GM12878 (cell line): ENCODE measurements around the gene MSX2. TPM values are rescaled to one million over a fixed set of nuclear protein-coding genes. Genes with fewer than 3 reads are reported as not detected.

Experiments used
- ATAC-seq: fragments of 200-7000 bp; cut with Tn5 transposase; 3 replicates; pipeline ENCODE4 v1.9.1; 2020; ENCODE audit warnings: mild to moderate bottlenecking, moderate library complexity
- Bru-seq: library from RNA; stranded (reverse); fragments of 400-500 nt; gene quantifications from one replicate; lab custom pipeline; 2021; lab: Mats Ljungman, UMichigan
- BruChase-seq, 2 experiments: library from RNA; stranded (reverse); fragments of 400-500 nt; gene quantifications; one replicate each; lab custom pipeline; 2021; lab: Mats Ljungman, UMichigan
- BruUV-seq: library from RNA; stranded (reverse); fragments of 400-500 nt; replicated peaks from 2 replicates; lab custom pipeline; 2021; lab: Mats Ljungman, UMichigan
- CTCF ChIA-PET: fragments of 300-600 bp; sonication (Branson Sonifier 250); formaldehyde crosslinking; extraction: SDS; loops from one replicate; lab custom pipeline; 2021; ENCODE audit warnings: inconsistent platforms; lab: Yijun Ruan, JAX
- POLR2A ChIA-PET: fragments of 350-600 bp; formaldehyde crosslinking; extraction: SDS; loops from one replicate; lab custom pipeline; 2021; ENCODE audit warnings: inconsistent platforms; lab: Charles Lee
- RAD21 ChIA-PET: fragments of 300-600 bp; sonication (Branson Sonifier 250); formaldehyde crosslinking; loops from one replicate; lab custom pipeline; 2023; ENCODE audit warnings: antibody characterized with exemption; ENCODE audit not compliant: unreplicated experiment; lab: Charles Lee
- SMC1A ChIA-PET: fragments of 300-600 bp; sonication (Branson Sonifier 250); formaldehyde crosslinking; loops from one replicate; lab custom pipeline; 2023; ENCODE audit not compliant: unreplicated experiment, uncharacterized antibody; lab: Charles Lee
- DNase-seq: peaks from one replicate; pipeline ENCODE4 v3.0.0-alpha.2; 2011; ENCODE audit warnings: low read depth, low spot score
- FAIRE-seq: peaks from 3 replicates; lab custom pipeline; 2011; peaks lifted over from hg19 to GRCh38; lab: Jason Lieb, UNC
- H2AFZ ChIP-seq: 2 replicates; pipeline ENCODE4 v1.6.0; 2011; ENCODE audit warnings: low read depth, low read length, control low read depth; ENCODE audit not compliant: control insufficient read depth
- H3K27ac ChIP-seq: 2 replicates; pipeline ENCODE4 v1.5.1; 2011; ENCODE audit warnings: control low read depth; ENCODE audit not compliant: control insufficient read depth, insufficient read depth
- H3K27me3 ChIP-seq, 2 experiments: replicated peaks in 1 of 2; 2 replicates each; pipeline versions ENCODE4 v1.6.0 to v1.6.1; 2011; ENCODE audit warnings: low read length in 1 of 2; ENCODE audit not compliant: control insufficient read depth in 2 of 2, insufficient read depth in 2 of 2
- H3K36me3 ChIP-seq, 2 experiments: 2 replicates each; pipeline ENCODE4 v1.5.1; 2011; ENCODE audit warnings: low read length in 1 of 2; ENCODE audit not compliant: control insufficient read depth in 2 of 2, insufficient read depth in 2 of 2
- H3K4me1 ChIP-seq: 2 replicates; pipeline ENCODE4 v1.6.1; 2011; ENCODE audit warnings: mild to moderate bottlenecking, low read length, moderate library complexity, mixed read lengths; ENCODE audit not compliant: control insufficient read depth, insufficient read depth
- H3K4me2 ChIP-seq: 2 replicates; pipeline ENCODE4 v1.6.0; 2011; ENCODE audit warnings: control low read depth; ENCODE audit not compliant: control insufficient read depth, insufficient read depth
- H3K4me3 ChIP-seq: fragments of 200-600 bp; sonication (generic); 2 replicates; pipeline ENCODE4 v1.5.1; 2016
- H3K79me2 ChIP-seq: 2 replicates; pipeline ENCODE4 v1.6.0; 2011; ENCODE audit warnings: low read length; ENCODE audit not compliant: control insufficient read depth, insufficient read depth
- H3K9ac ChIP-seq: 2 replicates; pipeline ENCODE4 v1.8.0; 2011; ENCODE audit warnings: low read length, control low read depth, mixed read lengths; ENCODE audit not compliant: control insufficient read depth, insufficient read depth
- H3K9me3 ChIP-seq: replicated peaks from 3 replicates; pipeline ENCODE4 v1.5.1; 2011; ENCODE audit warnings: mild to moderate bottlenecking, low read length; ENCODE audit not compliant: control insufficient read depth, insufficient read depth
- H4K20me1 ChIP-seq: 2 replicates; pipeline ENCODE4 v1.6.0; 2011; ENCODE audit not compliant: control insufficient read depth, insufficient read depth
- FOS ChIP-seq: IDR thresholded peaks from 3 replicates; pipeline ENCODE4 v1.6.1; 2011; ENCODE audit warnings: borderline replicate concordance; ENCODE audit not compliant: insufficient read length; ENCODE audit errors: extremely low read depth
- GATAD2B ChIP-seq: fragments of 450-650 bp; conservative IDR thresholded peaks from 2 replicates; pipeline ENCODE4 v1.6.1; 2017; ENCODE audit warnings: low read depth, mild to moderate bottlenecking, moderate library complexity
- KLF5 ChIP-seq: fragments of 450-650 bp; IDR thresholded peaks from 2 replicates; pipeline ENCODE4 v1.6.1; 2014; ENCODE audit warnings: mild to moderate bottlenecking; ENCODE audit not compliant: partially characterized antibody
- MTA3 ChIP-seq: IDR thresholded peaks from 2 replicates; pipeline ENCODE4 v1.6.1; 2012; ENCODE audit warnings: low read length, inconsistent platforms, borderline replicate concordance
- MYC ChIP-seq: IDR thresholded peaks from 2 replicates; pipeline ENCODE4 v1.6.1; 2011; ENCODE audit warnings: mild to moderate bottlenecking, low read length, moderate library complexity, inconsistent platforms; ENCODE audit not compliant: insufficient read depth, insufficient replicate concordance, insufficient read length, severe bottlenecking
- NFYB ChIP-seq: IDR thresholded peaks from 2 replicates; pipeline ENCODE4 v1.6.1; 2011; ENCODE audit warnings: low read depth, mild to moderate bottlenecking, low read length, improper control_type of control experiment, moderate library complexity; ENCODE audit not compliant: insufficient read depth
- SP1 ChIP-seq: IDR thresholded peaks from one replicate; pipeline ENCODE4 v1.6.1; 2011; ENCODE audit warnings: low read depth, low read length
- SUPT20H ChIP-seq: IDR thresholded peaks from 2 replicates; pipeline ENCODE4 v1.6.1; 2011; ENCODE audit warnings: low read depth, mild to moderate bottlenecking, low read length, moderate library complexity, borderline replicate concordance; ENCODE audit not compliant: control insufficient read depth
- TAF1 ChIP-seq: IDR thresholded peaks from 2 replicates; pipeline ENCODE4 v1.6.1; 2011; ENCODE audit warnings: mild to moderate bottlenecking, low read depth, low read length, borderline replicate concordance
- TBL1XR1 ChIP-seq: IDR thresholded peaks from 2 replicates; pipeline ENCODE4 v1.6.1; 2012; ENCODE audit warnings: low read depth, low read length, improper control_type of control experiment
- ZBTB4 ChIP-seq: fragments of 450-650 bp; formaldehyde crosslinking; IDR thresholded peaks from 2 replicates; pipeline ENCODE4 v1.4.0; 2022; ENCODE audit warnings: mild to moderate bottlenecking, moderate library complexity
- ZNF622 ChIP-seq: fragments of 450-650 bp; IDR thresholded peaks from 2 replicates; pipeline ENCODE4 v1.6.1; 2017; ENCODE audit warnings: mild to moderate bottlenecking, inconsistent platforms
- WGBS: methylation state at CpG from one replicate; pipeline ENCODE4 v1.1.6; 2016; ENCODE audit warnings: low lambda C conversion rate; ENCODE audit not compliant: insufficient replicate concordance, insufficient coverage; ENCODE audit errors: missing lambda C conversion rate; 5-methylcytosine and 5-hydroxymethylcytosine counted together
- in situ Hi-C: fragments of 300-500 bp; cut with MboI; formaldehyde crosslinking; loops from 9 replicates; pipeline ENCODE4 v1.14.3; 2018; ENCODE audit warnings: mixed read lengths
- intact Hi-C: fragments of 100-400 bp; cut with micrococcal nuclease; formaldehyde crosslinking; loops from one replicate; pipeline ENCODE4 v1.14.2; 2022; ENCODE audit not compliant: unreplicated experiment
- long read RNA-seq, 2 experiments: library from polyadenylated mRNA; unstranded; transcript quantifications; one replicate each; pipeline ENCODE4 v2.0.0, GENCODE V29; 2019 to 2020
- polyA minus RNA-seq, 3 experiments: library from RNA; depleted of rRNA, polyadenylated mRNA; stranded (reverse); fragments of >200 nt; gene quantifications; 2 replicates each; pipeline ENCODE4 v1.2.3, GENCODE V29; 2011
- polyA plus RNA-seq, 11 experiments: library from polyadenylated mRNA; depleted of rRNA in 4 of 11; unstranded in 6 of 11; stranded (reverse) in 5 of 11; fragments of >200 nt; fragmentation: Nextera tagmentation in 4 of 11; fragmentation: Illumina TruSeq in 1 of 11; extraction: Ambion mirVana in 4 of 11; extraction: Trizol in 1 of 11; gene quantifications; 1 replicate in 1 of 11; 2 replicates in 10 of 11; pipeline versions ENCODE4 v1.2.1 to v1.2.3, GENCODE V29; 2011 to 2016; ENCODE audit warnings: inconsistent platforms in 2 of 11, missing spikeins in 2 of 11, low read depth in 1 of 11
- total RNA-seq, 4 experiments: library from RNA; depleted of rRNA in 3 of 4; stranded (reverse); fragments of >200 nt in 3 of 4; fragmentation: Illumina TruSeq in 1 of 4; extraction: Trizol in 1 of 4; gene quantifications; 2 replicates each; pipeline versions ENCODE4 v1.2.1 to v1.2.3, GENCODE V29; 2013 to 2021

Gene MSX2
- not detected in 2 replicates for total RNA-seq (2013; cell fraction: nucleolus; rRNA removed)
- total RNA-seq (2014; rRNA removed) (not detected in 2 replicates), total RNA-seq (2014; rRNA removed; fragmentation: Illumina TruSeq; extraction: Trizol) (not detected in 2 replicates), total RNA-seq (2021) (not detected in 2 replicates), polyA plus RNA-seq (2011; rRNA removed) (not detected in 2 replicates), polyA plus RNA-seq (2014; fragmentation: Illumina TruSeq; extraction: Trizol) (not detected in 2 replicates), polyA plus RNA-seq (2014; fragmentation: Nextera tagmentation; extraction: Ambion mirVana) (not detected), polyA plus RNA-seq (2014; rRNA removed) (not detected in 2 replicates), polyA plus RNA-seq (2016; fragmentation: Nextera tagmentation; extraction: Ambion mirVana) (not detected), polyA minus RNA-seq (2011; rRNA and poly(A)+ RNA removed) (not detected in 2 replicates), Bru-seq, nascent RNA (percentile 12 among the genes with signal in this experiment), BruChase-seq, experiment 1, labeled RNA remaining after a 6-hour chase (not detected), BruChase-seq, experiment 2, labeled RNA remaining after a 2-hour chase (percentile 23 among the genes with signal in this experiment)
- not detected for polyA plus RNA-seq (2011; ENCODE audit: low read depth)
- not detected in 2 replicates for polyA plus RNA-seq (2011; cell fraction: cytosol; rRNA removed)
- polyA plus RNA-seq (2011; cell fraction: nucleus; rRNA removed), result not detected in 2 replicates
- polyA plus RNA-seq (2012), result not detected in 2 replicates
- polyA minus RNA-seq (2011; cell fraction: cytosol; rRNA and poly(A)+ RNA removed), result not detected in 2 replicates
- polyA minus RNA-seq (2011; cell fraction: nucleus; rRNA and poly(A)+ RNA removed), result not detected in 2 replicates
- long read RNA-seq, experiment 1, result 0 reads
- long read RNA-seq, experiment 2, result 0 reads

DNA sequence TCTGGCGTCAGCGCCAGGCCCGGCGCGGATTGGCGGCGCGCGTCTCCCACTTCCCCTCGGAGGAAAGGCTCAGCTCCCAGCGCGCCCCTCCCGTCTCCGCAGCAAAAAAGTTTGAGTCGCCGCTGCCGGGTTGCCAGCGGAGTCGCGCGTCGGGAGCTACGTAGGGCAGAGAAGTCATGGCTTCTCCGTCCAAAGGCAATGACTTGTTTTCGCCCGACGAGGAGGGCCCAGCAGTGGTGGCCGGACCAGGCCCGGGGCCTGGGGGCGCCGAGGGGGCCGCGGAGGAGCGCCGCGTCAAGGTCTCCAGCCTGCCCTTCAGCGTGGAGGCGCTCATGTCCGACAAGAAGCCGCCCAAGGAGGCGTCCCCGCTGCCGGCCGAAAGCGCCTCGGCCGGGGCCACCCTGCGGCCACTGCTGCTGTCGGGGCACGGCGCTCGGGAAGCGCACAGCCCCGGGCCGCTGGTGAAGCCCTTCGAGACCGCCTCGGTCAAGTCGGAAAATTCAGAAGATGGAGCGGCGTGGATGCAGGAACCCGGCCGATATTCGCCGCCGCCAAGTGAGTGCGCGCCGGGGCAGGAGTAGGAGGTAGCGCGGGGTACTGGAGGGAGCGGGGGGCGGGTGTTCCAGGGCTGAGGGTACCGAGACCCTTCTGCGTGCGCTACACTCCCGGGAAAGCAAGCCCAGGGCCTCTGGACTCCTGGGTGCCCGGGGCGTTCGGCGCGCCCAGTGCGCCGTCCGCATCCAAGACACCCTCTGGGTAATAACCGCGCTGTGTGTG is at the start of gene MSX2:
Gene MSX2, plus strand, starts transcription at position 99 of the 777 bp plus-strand sequence. Its CDS starts 78 bp downstream, at position 177.
- no peaks in the 10 kb centered on the region; the same call in 2 of the 3 replicates for H3K9me3 ChIP-seq
- no peak within 1 kb of the TSS for H3K9ac ChIP-seq
- H2AFZ ChIP-seq, result no peak within 1 kb of the TSS
- H3K27ac ChIP-seq, result no peak within 1 kb of the TSS
- no peak within 1 kb of the TSS for H3K4me3 ChIP-seq
- no peaks in the 10 kb centered on the region for H3K36me3 ChIP-seq
- ATAC-seq, result no peak
- RAD21 ChIA-PET, result no interaction called here
- SMC1A ChIA-PET, result no interaction called here
- H3K4me1 ChIP-seq, result no peaks in the 10 kb centered on the region
- no peaks in the 10 kb centered on the region for H4K20me1 ChIP-seq
- 76% methylated on average over 70 of the region's 87 CpGs for WGBS
- H3K27me3 ChIP-seq, result peaks cover 7 to 22% of the 10 kb centered on the region in 2 experiments
- DNase-seq, result no peak
- in situ Hi-C loops, result no loop called here
- FAIRE-seq, result no peak
- CTCF ChIA-PET, result no interaction called here
- no peaks in the 10 kb centered on the region for H3K79me2 ChIP-seq
- no peak for TF ChIP-seq TAF1
- no peak for TF ChIP-seq SUPT20H
- TF ChIP-seq MTA3, result no peak
- TF ChIP-seq SP1, result no peak
- TF ChIP-seq KLF5, result no peak
- no peak for TF ChIP-seq ZBTB4
- TF ChIP-seq GATAD2B, result no peak
- TF ChIP-seq ZNF622, result no peak
- no peak for TF ChIP-seq TBL1XR1
- TF ChIP-seq NFYB, result no peak
- TF ChIP-seq MYC, result no peak
- no peak for TF ChIP-seq FOS
- POLR2A ChIA-PET, result no interaction called here
- no peak within 1 kb of the TSS for H3K4me2 ChIP-seq
- no TSS peak for BruUV-seq
- intact Hi-C loops, result no loop called here
